H1 (cell line): ENCODE measurements around the gene ANXA6.

Source experiments
- EZH2 ChIP-seq: fragments of 200-600 bp; sonication (generic); IDR thresholded peaks from 2 replicates; pipeline ENCODE4 v1.7.1; 2012; ENCODE audit warnings: low read depth, mild to moderate bottlenecking, moderate library complexity, low read length, inconsistent platforms; ENCODE audit not compliant: severe bottlenecking
- NRF1 ChIP-seq: IDR thresholded peaks from 2 replicates; pipeline ENCODE4 v1.6.1; 2011; ENCODE audit warnings: mild to moderate bottlenecking, low read depth, low read length, improper control_type of control experiment
- POLR2A ChIP-seq, 2 experiments: IDR thresholded peaks; 1 replicate in 1 of 2; 2 replicates in 1 of 2; pipeline ENCODE4 v1.6.1; 2011; ENCODE audit warnings: low read depth in 2 of 2, low read length in 2 of 2, mild to moderate bottlenecking in 2 of 2; ENCODE audit errors: control extremely low read depth in 1 of 2
- POLR2AphosphoS5 ChIP-seq: IDR thresholded peaks from 2 replicates; pipeline ENCODE4 v1.6.1; 2011; ENCODE audit warnings: low read depth, low read length
- TCF12 ChIP-seq: IDR thresholded peaks from 2 replicates; pipeline ENCODE4 v1.6.1; 2011; ENCODE audit warnings: low read depth, mild to moderate bottlenecking, low read length
- TF ChIP-seq, protein P1 (sequence below), 3 experiments: IDR thresholded peaks; 1 replicate in 2 of 3; 2 replicates in 1 of 3; pipeline versions ENCODE4 v1.5.1 to v1.6.1; 2011; ENCODE audit warnings: low read length in 3 of 3, mild to moderate bottlenecking in 3 of 3, inconsistent platforms in 2 of 3, low read depth in 1 of 3, moderate library complexity in 1 of 3; ENCODE audit not compliant: insufficient read depth in 1 of 3; ENCODE audit errors: control extremely low read depth in 1 of 3
- TF ChIP-seq, protein P2 (sequence below): IDR thresholded peaks from 2 replicates; pipeline ENCODE4 v1.6.1; 2012; ENCODE audit warnings: low read length, inconsistent platforms

DNA sequence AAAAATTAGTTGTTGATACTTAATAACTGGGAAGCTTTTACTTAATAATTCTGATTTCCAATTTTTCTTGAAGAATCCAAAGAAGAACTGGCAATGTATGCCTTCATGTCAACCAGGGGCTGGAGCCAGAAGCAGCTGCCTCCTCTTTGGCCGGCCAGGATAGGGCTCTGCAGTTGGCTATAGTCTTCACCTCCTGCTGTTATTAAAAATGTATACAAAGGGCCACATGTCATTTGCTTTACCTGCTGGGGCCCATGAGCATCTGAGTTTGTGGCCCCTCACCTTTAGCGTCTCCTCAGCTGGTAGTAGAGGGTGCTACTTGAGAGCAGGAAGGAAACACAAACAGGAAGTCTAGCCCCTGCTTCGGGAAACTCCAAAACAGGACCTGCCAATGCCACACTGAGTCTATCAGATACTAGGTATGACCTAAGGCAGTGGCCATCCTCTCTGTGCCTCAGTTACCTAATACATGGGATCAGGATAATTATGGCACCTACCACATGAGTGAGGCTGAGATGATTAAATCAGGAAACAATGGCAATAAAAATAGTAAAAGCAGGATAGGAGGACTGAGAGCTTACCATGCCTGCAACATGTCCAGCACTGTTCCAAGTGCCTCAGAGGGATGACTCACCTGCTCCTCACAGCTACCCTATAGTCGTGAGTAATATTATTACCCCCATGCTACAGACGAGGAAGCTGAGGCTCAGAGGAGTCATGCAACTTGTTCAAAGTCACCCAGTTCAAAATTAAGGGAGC lies 45.0 kb upstream of the ANXA6 start:
- TF ChIP-seq POLR2AphosphoS5 (no peak), TCF12 (no peak), NRF1 (no peak), EZH2 (no peak), POLR2A (IDR thresholded peaks at IDR 0.05; ENCODE audit: control extremely low read depth in 1 of 2, low read depth in 2 of 2, low read length in 2 of 2) (no peak)
- TF ChIP-seq, protein P1, sequence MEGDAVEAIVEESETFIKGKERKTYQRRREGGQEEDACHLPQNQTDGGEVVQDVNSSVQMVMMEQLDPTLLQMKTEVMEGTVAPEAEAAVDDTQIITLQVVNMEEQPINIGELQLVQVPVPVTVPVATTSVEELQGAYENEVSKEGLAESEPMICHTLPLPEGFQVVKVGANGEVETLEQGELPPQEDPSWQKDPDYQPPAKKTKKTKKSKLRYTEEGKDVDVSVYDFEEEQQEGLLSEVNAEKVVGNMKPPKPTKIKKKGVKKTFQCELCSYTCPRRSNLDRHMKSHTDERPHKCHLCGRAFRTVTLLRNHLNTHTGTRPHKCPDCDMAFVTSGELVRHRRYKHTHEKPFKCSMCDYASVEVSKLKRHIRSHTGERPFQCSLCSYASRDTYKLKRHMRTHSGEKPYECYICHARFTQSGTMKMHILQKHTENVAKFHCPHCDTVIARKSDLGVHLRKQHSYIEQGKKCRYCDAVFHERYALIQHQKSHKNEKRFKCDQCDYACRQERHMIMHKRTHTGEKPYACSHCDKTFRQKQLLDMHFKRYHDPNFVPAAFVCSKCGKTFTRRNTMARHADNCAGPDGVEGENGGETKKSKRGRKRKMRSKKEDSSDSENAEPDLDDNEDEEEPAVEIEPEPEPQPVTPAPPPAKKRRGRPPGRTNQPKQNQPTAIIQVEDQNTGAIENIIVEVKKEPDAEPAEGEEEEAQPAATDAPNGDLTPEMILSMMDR (IDR thresholded peaks at IDR 0.05; ENCODE audit: control extremely low read depth in 1 of 3, insufficient read depth in 1 of 3, low read depth in 1 of 3, low read length in 3 of 3): no peak
- TF ChIP-seq, protein P2, sequence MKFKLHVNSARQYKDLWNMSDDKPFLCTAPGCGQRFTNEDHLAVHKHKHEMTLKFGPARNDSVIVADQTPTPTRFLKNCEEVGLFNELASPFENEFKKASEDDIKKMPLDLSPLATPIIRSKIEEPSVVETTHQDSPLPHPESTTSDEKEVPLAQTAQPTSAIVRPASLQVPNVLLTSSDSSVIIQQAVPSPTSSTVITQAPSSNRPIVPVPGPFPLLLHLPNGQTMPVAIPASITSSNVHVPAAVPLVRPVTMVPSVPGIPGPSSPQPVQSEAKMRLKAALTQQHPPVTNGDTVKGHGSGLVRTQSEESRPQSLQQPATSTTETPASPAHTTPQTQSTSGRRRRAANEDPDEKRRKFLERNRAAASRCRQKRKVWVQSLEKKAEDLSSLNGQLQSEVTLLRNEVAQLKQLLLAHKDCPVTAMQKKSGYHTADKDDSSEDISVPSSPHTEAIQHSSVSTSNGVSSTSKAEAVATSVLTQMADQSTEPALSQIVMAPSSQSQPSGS: no peak
